ENCODE results near the gene GIGYF2.

- TF ChIP-seq CTCF (conservative IDR thresholded peaks at IDR 0.05; ENCODE audit: low read depth, low read length) = no peak
- no peak for TF ChIP-seq POLR2A (IDR thresholded peaks at IDR 0.05; ENCODE audit: low read depth, low read length)
- no peak for TF ChIP-seq USF2 (IDR thresholded peaks at IDR 0.05; ENCODE audit: low read depth, low read length)
- no peak for TF ChIP-seq RFX5 (IDR thresholded peaks at IDR 0.05; ENCODE audit: low read depth, low read length)
- TF ChIP-seq MAFK (IDR thresholded peaks at IDR 0.05; ENCODE audit: low read depth, low read length) = no peak
- TF ChIP-seq BHLHE40 (IDR thresholded peaks at IDR 0.05; ENCODE audit: low read depth, low read length) = no peak
- no peak for TF ChIP-seq RAD21 (IDR thresholded peaks at IDR 0.05; ENCODE audit: low read length)
- no peak for TF ChIP-seq SMC3 (IDR thresholded peaks at IDR 0.05; ENCODE audit: low read depth, low read length)
- no peak for TF ChIP-seq CEBPB (IDR thresholded peaks at IDR 0.05; ENCODE audit: low read depth, low read length)
- no peak for TF ChIP-seq RCOR1 (IDR thresholded peaks at IDR 0.05; ENCODE audit: insufficient replicate concordance, low read length)
Measured at GRCh38 chr2:232658217-232658785, 38.8 kb upstream of the GIGYF2 start.

Measured in IMR-90 (cell line).